GM18498 (cell line): ENCODE results near the gene CADM1.

ENCODE experiments used
- ATAC-seq: cut with Tn5 transposase; IDR thresholded peaks from one replicate; pipeline ENCODE4 v1.9.1; 2021; ENCODE audit warnings: mild to moderate bottlenecking, moderate library complexity; ENCODE audit not compliant: unreplicated experiment

Gene CADM1

GRCh38 chr11:115220423-115220822, 283.8 kb downstream of the CADM1 start:
- ATAC-seq, result no peak

- ATAC-seq, result no peak
These were observed 284.8 kb downstream of the CADM1 start for GRCh38 chr11:115219376-115219775.

- no peak for ATAC-seq
These were observed 286.4 kb downstream of the CADM1 start for GRCh38 chr11:115217726-115218311.

GRCh38 chr11:115215694-115216617, 288.3 kb downstream of the CADM1 start:
- ATAC-seq, result no peak

- ATAC-seq, result no peak
These were observed 289.5 kb downstream of the CADM1 start for GRCh38 chr11:115214644-115215234.

- no peak for ATAC-seq
These were observed 291.2 kb downstream of the CADM1 start for GRCh38 chr11:115213007-115213406.

GRCh38 chr11:115208808-115209259, 295.4 kb downstream of the CADM1 start:
- ATAC-seq, result no peak

GRCh38 chr11:115207916-115208315, 296.3 kb downstream of the CADM1 start:
- no peak for ATAC-seq

GRCh38 chr11:115207166-115207591, 297.0 kb downstream of the CADM1 start:
- ATAC-seq, result no peak

GRCh38 chr11:115206365-115207022, 297.7 kb downstream of the CADM1 start:
- ATAC-seq, result no peak

- ATAC-seq, result no peak
These were observed 301.2 kb downstream of the CADM1 start for GRCh38 chr11:115202900-115203552.

GRCh38 chr11:115202074-115202473, 302.1 kb downstream of the CADM1 start:
- ATAC-seq, result no peak

- no peak for ATAC-seq
These were observed 303.0 kb downstream of the CADM1 start for GRCh38 chr11:115201111-115201792.

GRCh38 chr11:115199481-115200069, 304.6 kb downstream of the CADM1 start:
- no peak for ATAC-seq

- no peak for ATAC-seq
These were observed 305.9 kb downstream of the CADM1 start for GRCh38 chr11:115198321-115198741.

GRCh38 chr11:115197433-115197832, 306.8 kb downstream of the CADM1 start:
- ATAC-seq, result no peak

GRCh38 chr11:115197031-115197430, 307.2 kb downstream of the CADM1 start:
- no peak for ATAC-seq

- ATAC-seq, result peak; percentile 6
These were observed 309.5 kb downstream of the CADM1 start for GRCh38 chr11:115194802-115195110.

GRCh38 chr11:115193914-115194801, 310.1 kb downstream of the CADM1 start:
- peak; percentile 55 for ATAC-seq
